ENCODE data around the gene HIGD1A. TPM values are rescaled to one million over a fixed set of nuclear protein-coding genes. Genes with fewer than 3 reads are reported as not detected.

The HIGD1A gene
- total and polyA plus RNA-seq, 9 of the 15 experiments (the other 6 are each of a cell fraction or from before 2014, with no cell fraction given), result 165 to 1,185 (median 333) TPM

DNA sequence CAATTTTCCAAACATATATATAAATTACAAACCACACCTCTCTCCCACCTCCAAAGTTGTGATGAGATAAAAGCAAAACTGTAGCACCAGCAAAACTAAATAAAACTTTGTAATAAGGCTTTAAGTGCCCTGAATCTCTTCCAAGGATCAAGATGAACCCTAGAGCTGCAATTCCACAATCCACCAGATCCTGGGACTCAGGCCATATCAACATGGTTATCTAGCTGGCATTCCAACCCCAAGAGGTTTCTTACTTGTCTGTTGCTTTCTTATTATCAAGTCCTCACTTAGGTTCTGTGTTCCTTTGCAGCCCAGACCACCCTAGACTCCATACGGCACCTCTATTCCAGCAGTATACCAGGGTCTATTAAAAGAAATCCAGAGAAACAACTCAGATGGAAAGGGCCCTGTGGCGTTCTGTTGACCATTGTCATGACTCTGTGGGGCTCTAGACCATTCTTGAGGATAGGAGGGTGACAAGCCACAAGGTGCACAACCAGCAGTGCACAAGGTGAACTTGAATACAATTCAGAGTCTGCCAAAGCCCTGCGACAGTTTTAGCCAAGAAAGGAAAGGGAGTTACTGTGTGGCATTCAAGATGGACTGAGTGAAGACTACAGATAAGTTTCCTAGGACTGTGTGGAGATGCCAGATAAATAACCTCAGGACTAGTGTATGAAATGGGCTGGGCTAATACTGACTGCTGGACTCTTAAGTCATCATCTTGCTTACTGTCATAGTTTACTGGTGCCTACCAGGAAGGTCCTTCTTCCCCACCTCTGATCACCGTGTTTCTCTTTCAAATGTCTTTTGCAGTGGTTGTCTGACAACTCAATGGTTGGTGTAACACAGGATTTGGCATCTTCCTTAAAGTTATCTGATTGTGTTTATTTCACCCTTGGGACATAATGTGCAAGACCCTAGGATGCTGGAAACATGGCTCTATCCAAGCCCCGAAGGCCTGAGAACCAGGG, 32.1 kb upstream of the HIGD1A start (continued):
- TF ChIP-seq MCM5 (IDR thresholded peaks at IDR 0.05; ENCODE audit: low read depth) (no peak), MTA2 (IDR thresholded peaks at IDR 0.05; ENCODE audit: low read depth) (peak; percentile 97), ZNF24 (IDR thresholded peaks at IDR 0.05) (no peak), ZNF586 (CRISPR knock-in tag; conservative IDR thresholded peaks at IDR 0.05) (no peak), RB1 (IDR thresholded peaks at IDR 0.05; ENCODE audit: low read depth) (0 out of 2 replicates have a peak, but pooled peaks have one; percentile 19), ATF1 (CRISPR knock-in tag; IDR thresholded peaks at IDR 0.05) (no peak), ATF1 (tag; IDR thresholded peaks at IDR 0.05) (peak; percentile 59), BRF1 (IDR thresholded peaks at IDR 0.05; ENCODE audit: borderline replicate concordance, extremely low read depth, insufficient read length) (no peak), HCFC1 (IDR thresholded peaks at IDR 0.05; ENCODE audit: low read depth, low read length) (no peak), KHSRP (IDR thresholded peaks at IDR 0.05) (peak; percentile 69), ZNF175 (CRISPR knock-in tag; IDR thresholded peaks at IDR 0.05; ENCODE audit: low read depth) (peak; percentile 64; the same call in 1 of the 2 replicates), TGIF2 (CRISPR knock-in tag; IDR thresholded peaks at IDR 0.05) (no peak), JUN (IDR thresholded peaks at IDR 0.05; ENCODE audit: borderline replicate concordance, low read depth, low read length) (peak; percentile 58; the same call in 1 of the 2 replicates), JUN (CRISPR knock-in tag; IDR thresholded peaks at IDR 0.05; ENCODE audit: borderline replicate concordance) (no peak), HDAC8 (tag; IDR thresholded peaks at IDR 0.05) (no peak), KLF6 (CRISPR knock-in tag; IDR thresholded peaks at IDR 0.05; ENCODE audit: borderline replicate concordance) (no peak), ZNF408 (CRISPR knock-in tag; IDR thresholded peaks at IDR 0.05; ENCODE audit: low read depth) (no peak), ARNT (IDR thresholded peaks at IDR 0.05) (peak; percentile 69 to 79; a peak in 3 of 4 replicates), MEIS2 (IDR thresholded peaks at IDR 0.05; ENCODE audit: partially characterized antibody) (peak; percentile 62), SRF (CRISPR knock-in tag; IDR thresholded peaks at IDR 0.05) (peak in 1 of 2 experiments; percentile 85; a peak in 1 of 4 replicates), HMGN3 (IDR thresholded peaks at IDR 0.05; ENCODE audit: borderline replicate concordance, extremely low read depth, insufficient read length, low read depth, low read length) (peak; percentile 87), LCOR (CRISPR knock-in tag; IDR thresholded peaks at IDR 0.05) (peak; percentile 76; the same call in 1 of the 2 replicates), ZNF184 (CRISPR knock-in tag; IDR thresholded peaks at IDR 0.05) (no peak)
- TF ChIP-seq, protein P1, sequence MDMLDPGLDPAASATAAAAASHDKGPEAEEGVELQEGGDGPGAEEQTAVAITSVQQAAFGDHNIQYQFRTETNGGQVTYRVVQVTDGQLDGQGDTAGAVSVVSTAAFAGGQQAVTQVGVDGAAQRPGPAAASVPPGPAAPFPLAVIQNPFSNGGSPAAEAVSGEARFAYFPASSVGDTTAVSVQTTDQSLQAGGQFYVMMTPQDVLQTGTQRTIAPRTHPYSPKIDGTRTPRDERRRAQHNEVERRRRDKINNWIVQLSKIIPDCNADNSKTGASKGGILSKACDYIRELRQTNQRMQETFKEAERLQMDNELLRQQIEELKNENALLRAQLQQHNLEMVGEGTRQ (CRISPR knock-in tag; IDR thresholded peaks at IDR 0.05), result no peak
- TF ChIP-seq, protein P2, sequence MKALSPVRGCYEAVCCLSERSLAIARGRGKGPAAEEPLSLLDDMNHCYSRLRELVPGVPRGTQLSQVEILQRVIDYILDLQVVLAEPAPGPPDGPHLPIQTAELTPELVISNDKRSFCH (CRISPR knock-in tag; IDR thresholded peaks at IDR 0.05), result no peak
- TF ChIP-seq, protein P2 (tag; IDR thresholded peaks at IDR 0.05), result peak; percentile 67; the same call in 1 of the 2 replicates
